LNCAP (cell line): Measurements from ENCODE around the gene IL24.

Experiments
- CTCF ChIP-seq: fragments of 450-650 bp; IDR thresholded peaks from 2 replicates; pipeline ENCODE4 v1.5.1; 2017; ENCODE audit warnings: mild to moderate bottlenecking

IL24 gene

GRCh38 chr1:206908038-206908437, 10.8 kb downstream of the IL24 start:
- TF ChIP-seq CTCF: no peak

GRCh38 chr1:206909161-206909882, 12.1 kb downstream of the IL24 start:
- TF ChIP-seq CTCF: 0 out of 2 replicates have a peak, but pooled peaks have one; percentile 31

DNA sequence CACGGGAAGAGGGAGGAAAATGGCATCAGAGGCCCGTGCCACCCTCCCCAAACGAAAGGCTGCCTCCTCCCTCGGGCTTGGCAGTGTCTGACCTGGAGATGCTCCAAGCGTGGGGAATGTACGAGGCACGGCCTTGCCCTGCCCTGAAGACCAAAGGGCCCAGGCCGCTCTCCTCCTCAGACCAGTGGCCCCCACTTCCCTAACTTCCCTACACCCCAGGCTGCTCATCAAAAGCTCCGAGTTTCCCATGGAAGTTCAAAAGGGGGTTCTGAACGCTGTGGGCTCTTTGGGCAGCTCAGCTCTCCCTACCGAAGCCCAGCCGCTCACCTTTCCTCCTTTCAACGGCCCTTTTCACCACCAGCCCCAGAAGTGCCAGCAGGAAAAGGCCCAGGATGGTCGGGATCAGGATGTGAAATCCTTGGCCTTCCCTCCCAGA, 12.7 kb downstream of the IL24 start:
- 0 out of 2 replicates have a peak, but pooled peaks have one; percentile 6 for TF ChIP-seq CTCF

GRCh38 chr1:206911064-206911663, 13.9 kb downstream of the IL24 start:
- TF ChIP-seq CTCF: peak; percentile 90

GRCh38 chr1:206912445-206913095, 15.3 kb downstream of the IL24 start:
- peak; percentile 92 for TF ChIP-seq CTCF

- no peak for TF ChIP-seq CTCF
Observed at GRCh38 chr1:206913766-206914537, 16.7 kb downstream of the IL24 start.

DNA sequence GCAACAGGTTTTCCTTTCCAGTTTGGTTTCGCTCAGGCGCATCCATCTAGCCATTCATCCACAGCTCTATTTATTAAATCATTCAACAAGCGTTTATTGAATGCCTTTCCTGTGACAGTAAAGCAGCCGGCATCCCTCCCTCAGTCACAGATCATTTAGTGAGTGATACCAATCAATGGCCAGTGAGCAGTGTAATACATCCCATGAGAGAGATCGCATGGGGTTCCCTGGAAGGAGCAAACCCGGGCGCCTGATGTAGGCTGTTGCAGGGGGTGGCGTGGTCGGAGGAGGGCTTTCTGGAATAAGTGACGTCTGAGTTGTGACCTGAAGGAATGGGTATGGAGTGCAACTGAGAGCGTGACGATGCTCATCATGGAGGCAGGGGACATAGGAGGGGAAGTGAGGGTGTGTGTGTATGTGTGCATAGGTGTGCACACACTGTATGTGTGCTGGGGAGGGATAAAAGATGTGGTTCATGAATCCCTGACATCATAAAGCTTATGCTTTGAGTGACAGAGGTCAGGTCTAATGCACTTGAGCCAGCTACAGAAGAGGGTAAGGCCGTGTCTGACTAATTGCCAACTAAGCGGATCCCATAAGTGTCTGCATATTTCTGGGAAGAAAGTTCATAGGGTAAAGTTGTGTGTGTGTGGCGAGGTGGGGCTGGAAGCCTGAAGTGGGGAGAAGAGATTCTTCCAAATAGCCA, 17.9 kb downstream of the IL24 start:
- TF ChIP-seq CTCF: no peak
